ENCODE data around the gene SH3RF1. TPM values are rescaled to one million over a fixed set of nuclear protein-coding genes. Genes with fewer than 3 reads are reported as not detected.

SH3RF1 gene
- total RNA-seq, 1 experiment from 2014 or later, result 16.6 TPM

GRCh38 chr4:169050881-169051760, 219.6 kb downstream of the SH3RF1 start:
- ChIA-PET POLR2A (no interaction called here), CTCF (interaction anchor here (0.7 to 0.8 kb wide), 2 partner anchors 41 to 91 kb away, joined by 4 read pairs; partner anchors contain the start of gene CBR4)
- TF ChIP-seq ZBTB21 (CRISPR knock-in tag; IDR thresholded peaks at IDR 0.05; ENCODE audit: borderline replicate concordance) (no peak), ZNF232 (CRISPR knock-in tag; IDR thresholded peaks at IDR 0.05) (no peak), ZNF317 (CRISPR knock-in tag; IDR thresholded peaks at IDR 0.05; ENCODE audit: borderline replicate concordance, low read depth) (no peak), TP53 (CRISPR knock-in tag; IDR thresholded peaks at IDR 0.05) (no peak), ZSCAN18 (CRISPR knock-in tag; IDR thresholded peaks at IDR 0.05) (no peak), FOXP1 (CRISPR knock-in tag; IDR thresholded peaks at IDR 0.05; ENCODE audit: borderline replicate concordance) (no peak), NFYB (CRISPR knock-in tag; conservative IDR thresholded peaks at IDR 0.05; ENCODE audit: low read depth) (no peak), CREB1 (CRISPR knock-in tag; IDR thresholded peaks at IDR 0.05) (no peak), EMX1 (CRISPR knock-in tag; IDR thresholded peaks at IDR 0.05) (no peak), ZNF423 (CRISPR knock-in tag; IDR thresholded peaks at IDR 0.05) (no peak), ZNF121 (CRISPR knock-in tag; IDR thresholded peaks at IDR 0.05) (no peak), ZNF671 (CRISPR knock-in tag; IDR thresholded peaks at IDR 0.05) (no peak)
- no peak for ATAC-seq
- DNase-seq (ENCODE audit: low spot score), result no peak
- H3K27ac Mint-ChIP-seq, result no peak overlapping the region
- no peaks in the 10 kb centered on the region for H3K36me3 Mint-ChIP-seq
- 0 out of 2 replicates have a peak, but pooled peaks cover 2% of the 10 kb centered on the region for H3K27me3 Mint-ChIP-seq (ENCODE audit: low read depth)
- H3K4me1 Mint-ChIP-seq, result peaks cover 15% of the 10 kb centered on the region
- H3K9me3 Mint-ChIP-seq, result no peaks in the 10 kb centered on the region
- H3K4me3 Mint-ChIP-seq, result no peak overlapping the region

GRCh38 chr4:169050284-169050683, 220.5 kb downstream of the SH3RF1 start:
- TF ChIP-seq NFE2L1 (CRISPR knock-in tag; IDR thresholded peaks at IDR 0.05) (no peak), OVOL2 (CRISPR knock-in tag; IDR thresholded peaks at IDR 0.05; ENCODE audit: borderline replicate concordance) (no peak), CTCF (IDR thresholded peaks at IDR 0.05) (no peak), ZBTB43 (CRISPR knock-in tag; IDR thresholded peaks at IDR 0.05) (no peak), SMAD3 (CRISPR knock-in tag; IDR thresholded peaks at IDR 0.05; ENCODE audit: borderline replicate concordance) (no peak), ZNF532 (CRISPR knock-in tag; IDR thresholded peaks at IDR 0.05; ENCODE audit: borderline replicate concordance) (no peak), ZNF416 (CRISPR knock-in tag; IDR thresholded peaks at IDR 0.05) (no peak), AFF4 (CRISPR knock-in tag; IDR thresholded peaks at IDR 0.05; ENCODE audit: borderline replicate concordance) (no peak), JAZF1 (CRISPR knock-in tag; IDR thresholded peaks at IDR 0.05) (no peak)
- 0 out of 2 replicates have a peak, but pooled peaks cover 2% of the 10 kb centered on the region for H3K27me3 Mint-ChIP-seq (ENCODE audit: low read depth)
- ChIA-PET POLR2A (no interaction called here), CTCF (interaction anchor here (0.7 to 0.8 kb wide), 2 partner anchors 40 to 92 kb away, joined by 4 read pairs; partner anchors contain the start of gene CBR4)
- peaks cover 20% of the 10 kb centered on the region for H3K4me1 Mint-ChIP-seq
- H3K36me3 Mint-ChIP-seq, result no peaks in the 10 kb centered on the region
- no peak for DNase-seq (ENCODE audit: low spot score)
- no peaks in the 10 kb centered on the region for H3K9me3 Mint-ChIP-seq
- no peak for ATAC-seq
- H3K4me3 Mint-ChIP-seq, result no peak overlapping the region
- no peak overlapping the region for H3K27ac Mint-ChIP-seq
